SJCRH30 (cell line): ENCODE measurements around the gene TMEM69. TPM values are rescaled to one million over a fixed set of nuclear protein-coding genes. Genes with fewer than 3 reads are reported as not detected.

ENCODE experiments used
- DNase-seq, 2 experiments: peaks; one replicate each; pipeline ENCODE4 v3.0.0-alpha.2; 2015 to 2020
- H3K27ac ChIP-seq: fragments of 250-450 bp; sonication (Bioruptor Pico); 2 replicates; pipeline ENCODE4 v1.5.1; 2020; ENCODE audit warnings: mild to moderate bottlenecking, moderate library complexity
- H3K27me3 ChIP-seq: fragments of 250-450 bp; sonication (Bioruptor Pico); 2 replicates; pipeline ENCODE4 v1.5.1; 2020; ENCODE audit warnings: mild to moderate bottlenecking, moderate library complexity
- H3K36me3 ChIP-seq: fragments of 250-450 bp; sonication (Bioruptor Pico); 2 replicates; pipeline ENCODE4 v1.5.1; 2020; ENCODE audit warnings: mild to moderate bottlenecking, moderate library complexity
- H3K4me1 ChIP-seq: fragments of 250-450 bp; sonication (Bioruptor Pico); 2 replicates; pipeline ENCODE4 v1.5.1; 2020; ENCODE audit warnings: mild to moderate bottlenecking, moderate library complexity
- H3K4me3 ChIP-seq: fragments of 250-450 bp; sonication (Bioruptor Pico); 2 replicates; pipeline ENCODE4 v1.5.1; 2020; ENCODE audit warnings: mild to moderate bottlenecking, moderate library complexity
- H3K9me3 ChIP-seq: fragments of 250-450 bp; sonication (Bioruptor Pico); replicated peaks from 2 replicates; pipeline ENCODE4 v1.5.1; 2020; ENCODE audit warnings: mild to moderate bottlenecking, moderate library complexity
- total RNA-seq: library from RNA; depleted of rRNA; stranded (reverse); fragments of >200 nt; shearing (Covaris generic); gene quantifications from 2 replicates; pipeline ENCODE4 v1.2.3, GENCODE V29; 2014; rRNA removed

TMEM69 gene, protein sequence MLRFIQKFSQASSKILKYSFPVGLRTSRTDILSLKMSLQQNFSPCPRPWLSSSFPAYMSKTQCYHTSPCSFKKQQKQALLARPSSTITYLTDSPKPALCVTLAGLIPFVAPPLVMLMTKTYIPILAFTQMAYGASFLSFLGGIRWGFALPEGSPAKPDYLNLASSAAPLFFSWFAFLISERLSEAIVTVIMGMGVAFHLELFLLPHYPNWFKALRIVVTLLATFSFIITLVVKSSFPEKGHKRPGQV
- total RNA-seq: 47.6 and 50.6 TPM in 2 replicates

GRCh38 chr1:45687754-45688740, at the start of gene TMEM69:
TMEM69 (plus strand) TSS chr1:45688181; CDS start chr1:45691069, 2,888 bp downstream.
- DNase-seq: peak; percentile 87 to 96
- no peaks in the 10 kb centered on the region for H3K27me3 ChIP-seq
- peak within 1 kb of the TSS; percentile 88 for H3K4me3 ChIP-seq
- peaks cover 3% of the 10 kb centered on the region; the same call in 1 of the 2 replicates for H3K4me1 ChIP-seq
- no peaks in the 10 kb centered on the region; the same call in none of the 2 replicates for H3K36me3 ChIP-seq
- peak within 1 kb of the TSS; percentile 92 for H3K27ac ChIP-seq
- no peaks in the 10 kb centered on the region for H3K9me3 ChIP-seq

- Histone ChIP-seq H3K27ac (no peak overlapping the region), H3K36me3 (peaks cover 80% of the 10 kb centered on the region), H3K27me3 (no peaks in the 10 kb centered on the region), H3K9me3 (no peaks in the 10 kb centered on the region), H3K4me1 (no peaks in the 10 kb centered on the region), H3K4me3 (no peak overlapping the region)
- no peak for DNase-seq
Observed at GRCh38 chr1:45640293-45640692, 47.7 kb upstream of the TMEM69 start.

DNA sequence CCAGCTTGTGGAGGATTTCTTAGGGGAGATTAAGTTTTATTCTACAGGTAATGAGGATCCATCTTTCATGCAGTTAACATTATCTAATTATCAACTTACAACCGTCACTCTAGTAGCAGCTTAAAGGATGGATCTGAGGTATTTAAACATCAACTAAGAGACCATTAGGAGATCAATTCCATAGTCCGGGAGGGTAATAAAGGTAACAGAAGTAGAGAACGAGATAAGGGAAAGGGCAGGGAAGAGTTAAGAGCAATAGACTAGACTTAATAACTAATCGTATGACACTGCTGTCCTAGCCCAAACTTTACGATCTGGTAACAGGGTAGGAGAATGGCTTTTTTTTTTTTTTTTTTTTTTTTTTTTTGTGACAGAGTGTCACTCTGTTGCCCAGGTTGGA, 44.7 kb upstream of the TMEM69 start:
- DNase-seq: no peak
- Histone ChIP-seq H3K27me3 (no peaks in the 10 kb centered on the region), H3K27ac (no peak overlapping the region), H3K4me3 (no peak overlapping the region), H3K36me3 (peaks cover 63% of the 10 kb centered on the region), H3K4me1 (no peaks in the 10 kb centered on the region), H3K9me3 (no peaks in the 10 kb centered on the region)

GRCh38 chr1:45643978-45644377, 44.0 kb upstream of the TMEM69 start:
- H3K27me3 ChIP-seq: no peaks in the 10 kb centered on the region
- no peaks in the 10 kb centered on the region for H3K4me1 ChIP-seq
- no peaks in the 10 kb centered on the region for H3K9me3 ChIP-seq
- no peak for DNase-seq
- H3K36me3 ChIP-seq: peaks cover 61% of the 10 kb centered on the region
- H3K4me3 ChIP-seq: no peak overlapping the region
- no peak overlapping the region for H3K27ac ChIP-seq

GRCh38 chr1:45644661-45645060, 43.3 kb upstream of the TMEM69 start:
- H3K4me3 ChIP-seq: no peak overlapping the region
- H3K27ac ChIP-seq: no peak overlapping the region
- H3K27me3 ChIP-seq: no peaks in the 10 kb centered on the region
- H3K9me3 ChIP-seq: no peaks in the 10 kb centered on the region
- no peak for DNase-seq
- no peaks in the 10 kb centered on the region for H3K4me1 ChIP-seq
- H3K36me3 ChIP-seq: peaks cover 59% of the 10 kb centered on the region

DNA sequence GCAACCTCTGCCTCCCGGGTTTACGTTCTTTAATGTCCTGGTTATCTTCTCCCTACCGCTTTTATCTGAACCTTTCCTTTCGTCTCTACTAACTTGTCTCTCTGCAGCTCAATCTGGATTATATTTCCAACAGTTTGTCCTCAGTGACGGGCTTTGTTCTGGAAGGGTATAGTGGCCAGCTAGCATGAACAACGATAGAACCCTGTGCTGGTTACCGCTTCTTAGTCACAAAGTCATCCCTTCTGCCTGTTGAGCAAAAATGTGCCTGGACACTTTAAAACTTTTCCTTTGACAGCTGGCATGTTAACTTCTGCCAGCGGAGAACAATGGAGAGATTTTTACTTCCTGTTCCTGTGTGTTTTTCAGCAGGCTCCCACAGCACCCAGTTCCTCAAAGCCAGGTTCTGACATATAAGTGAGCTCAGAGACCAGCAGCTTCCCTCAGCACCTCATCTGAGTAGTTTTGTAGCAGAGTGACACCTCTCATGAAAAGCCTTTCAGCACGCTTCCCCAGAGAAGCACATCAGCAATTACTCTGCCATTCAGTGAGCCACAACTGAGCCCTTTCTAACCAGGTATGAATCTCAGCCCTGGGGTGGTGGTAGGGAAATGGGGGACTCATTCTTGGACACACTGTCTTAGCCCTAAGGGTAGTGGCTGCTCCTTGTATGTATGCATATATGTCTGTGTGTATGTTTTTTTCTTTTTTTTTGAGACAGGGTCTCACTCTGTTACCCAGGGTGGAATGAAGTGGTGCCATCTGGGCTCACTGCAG, 40.5 kb upstream of the TMEM69 start:
- Histone ChIP-seq H3K4me3 (no peak overlapping the region), H3K27ac (no peak overlapping the region), H3K4me1 (no peaks in the 10 kb centered on the region), H3K36me3 (peaks cover 60% of the 10 kb centered on the region), H3K27me3 (no peaks in the 10 kb centered on the region), H3K9me3 (no peaks in the 10 kb centered on the region)
- no peak for DNase-seq

GRCh38 chr1:45654540-45655280, 33.3 kb upstream of the TMEM69 start:
- H3K27ac ChIP-seq: no peak overlapping the region
- peaks cover 92% of the 10 kb centered on the region for H3K36me3 ChIP-seq
- no peak overlapping the region for H3K4me3 ChIP-seq
- H3K27me3 ChIP-seq: no peaks in the 10 kb centered on the region
- H3K9me3 ChIP-seq: no peaks in the 10 kb centered on the region
- no peaks in the 10 kb centered on the region for H3K4me1 ChIP-seq
- no peak for DNase-seq

DNA sequence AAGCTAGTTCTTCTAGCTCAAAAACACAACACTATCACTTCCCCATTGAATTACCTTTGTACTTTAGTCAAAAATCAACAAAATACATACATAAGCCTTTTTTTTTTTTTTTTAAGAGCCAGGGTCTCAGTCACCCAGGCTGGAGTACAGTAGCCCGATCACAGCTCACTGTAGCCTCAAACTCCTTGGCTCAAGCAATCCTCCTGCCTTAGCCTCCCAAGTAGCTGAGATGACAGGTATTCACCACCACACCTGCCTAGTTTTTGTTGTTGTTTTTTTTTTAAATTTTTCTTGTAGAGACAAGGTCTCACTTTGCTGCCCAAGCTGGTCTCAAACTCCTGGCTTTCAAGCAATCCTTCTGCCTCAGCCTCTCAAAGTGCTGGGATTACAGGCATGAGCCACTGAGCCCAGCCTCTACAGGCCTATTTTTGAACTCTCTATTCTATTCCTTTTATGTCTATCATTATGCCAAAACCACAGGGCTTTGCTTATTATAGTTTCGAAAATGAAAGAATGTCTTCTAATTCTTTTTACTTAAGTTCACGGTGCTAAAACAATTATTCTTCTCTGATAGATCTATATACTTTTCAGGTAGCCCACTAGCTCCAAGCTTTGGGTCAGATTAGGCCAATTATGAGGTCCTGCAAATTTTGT, 31.3 kb upstream of the TMEM69 start:
- peaks cover 87% of the 10 kb centered on the region for H3K36me3 ChIP-seq
- H3K4me1 ChIP-seq: no peaks in the 10 kb centered on the region
- no peaks in the 10 kb centered on the region for H3K27me3 ChIP-seq
- no peaks in the 10 kb centered on the region for H3K9me3 ChIP-seq
- no peak overlapping the region for H3K27ac ChIP-seq
- no peak for DNase-seq
- H3K4me3 ChIP-seq: no peak overlapping the region

DNA sequence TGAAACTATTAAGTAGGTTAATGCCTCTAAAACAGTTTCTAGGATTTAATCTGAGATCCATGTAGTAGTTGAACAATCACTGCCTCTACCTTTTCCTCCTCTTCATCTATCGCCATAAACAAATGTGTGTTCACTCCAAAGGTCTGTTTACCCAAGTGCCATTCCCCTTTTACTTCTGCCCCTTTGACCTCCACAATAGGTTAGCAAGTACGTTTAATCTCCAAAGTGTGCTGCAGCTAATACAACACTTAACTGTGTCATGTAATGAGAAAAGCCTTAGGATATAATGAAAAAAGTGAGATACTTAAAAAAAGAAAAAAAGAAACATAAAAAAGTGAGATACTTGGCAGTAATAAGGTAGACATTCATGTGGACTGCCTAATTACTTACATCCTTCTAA, 29.8 kb upstream of the TMEM69 start:
- H3K36me3 ChIP-seq: peaks cover 75% of the 10 kb centered on the region
- H3K4me1 ChIP-seq: no peaks in the 10 kb centered on the region
- no peak for DNase-seq

DNA sequence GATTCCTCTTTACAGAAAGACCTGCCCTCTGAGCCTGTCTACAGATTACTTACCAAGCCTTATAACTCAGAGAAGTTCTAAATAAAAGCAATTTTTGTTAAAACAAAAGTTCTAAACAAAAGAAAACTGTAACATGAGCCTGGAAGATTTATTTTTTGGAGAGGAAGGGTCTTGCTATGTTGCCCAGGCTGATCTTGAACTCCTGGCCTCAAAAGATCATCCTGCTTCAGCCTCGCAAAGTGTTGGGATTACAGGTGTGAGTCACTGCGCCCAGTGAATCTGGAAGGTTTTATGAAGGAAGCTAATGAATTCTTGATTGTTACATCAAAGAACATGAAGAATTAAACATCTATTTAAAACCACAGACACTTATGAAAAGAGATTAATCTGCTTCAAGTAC, 28.8 kb upstream of the TMEM69 start:
- H3K27me3 ChIP-seq: no peaks in the 10 kb centered on the region
- H3K27ac ChIP-seq: no peak overlapping the region
- H3K4me1 ChIP-seq: no peaks in the 10 kb centered on the region
- H3K36me3 ChIP-seq: peaks cover 68% of the 10 kb centered on the region
- H3K9me3 ChIP-seq: no peaks in the 10 kb centered on the region; the same call in 1 of the 2 replicates
- H3K4me3 ChIP-seq: no peak overlapping the region
- DNase-seq: no peak

More for the DNA sequence above, 29.8 kb upstream of the TMEM69 start:
- H3K4me3 ChIP-seq: no peak overlapping the region
- H3K27ac ChIP-seq: no peak overlapping the region
- H3K27me3 ChIP-seq: no peaks in the 10 kb centered on the region
- no peaks in the 10 kb centered on the region; the same call in 1 of the 2 replicates for H3K9me3 ChIP-seq

- Histone ChIP-seq H3K27ac (no peak overlapping the region), H3K27me3 (no peaks in the 10 kb centered on the region), H3K4me3 (no peak overlapping the region), H3K9me3 (no peaks in the 10 kb centered on the region; the same call in 1 of the 2 replicates), H3K4me1 (no peaks in the 10 kb centered on the region), H3K36me3 (peaks cover 57% of the 10 kb centered on the region)
- DNase-seq: no peak
Observed at GRCh38 chr1:45660336-45660735, 27.6 kb upstream of the TMEM69 start.

GRCh38 chr1:45666836-45667235, 21.1 kb upstream of the TMEM69 start:
- H3K27me3 ChIP-seq: no peaks in the 10 kb centered on the region
- H3K9me3 ChIP-seq: no peaks in the 10 kb centered on the region; the same call in 1 of the 2 replicates
- H3K36me3 ChIP-seq: no peaks in the 10 kb centered on the region; the same call in 1 of the 2 replicates
- DNase-seq: no peak
- H3K27ac ChIP-seq: no peak overlapping the region
- H3K4me3 ChIP-seq: no peak overlapping the region
- no peaks in the 10 kb centered on the region for H3K4me1 ChIP-seq

GRCh38 chr1:45667321-45668111, 20.5 kb upstream of the TMEM69 start:
- Histone ChIP-seq H3K9me3 (no peaks in the 10 kb centered on the region; the same call in 1 of the 2 replicates), H3K4me1 (no peaks in the 10 kb centered on the region), H3K4me3 (no peak overlapping the region), H3K36me3 (no peaks in the 10 kb centered on the region; the same call in 1 of the 2 replicates), H3K27ac (no peak overlapping the region), H3K27me3 (no peaks in the 10 kb centered on the region)
- DNase-seq: no peak
